ENCODE measurements around the gene TENM4.

DNA sequence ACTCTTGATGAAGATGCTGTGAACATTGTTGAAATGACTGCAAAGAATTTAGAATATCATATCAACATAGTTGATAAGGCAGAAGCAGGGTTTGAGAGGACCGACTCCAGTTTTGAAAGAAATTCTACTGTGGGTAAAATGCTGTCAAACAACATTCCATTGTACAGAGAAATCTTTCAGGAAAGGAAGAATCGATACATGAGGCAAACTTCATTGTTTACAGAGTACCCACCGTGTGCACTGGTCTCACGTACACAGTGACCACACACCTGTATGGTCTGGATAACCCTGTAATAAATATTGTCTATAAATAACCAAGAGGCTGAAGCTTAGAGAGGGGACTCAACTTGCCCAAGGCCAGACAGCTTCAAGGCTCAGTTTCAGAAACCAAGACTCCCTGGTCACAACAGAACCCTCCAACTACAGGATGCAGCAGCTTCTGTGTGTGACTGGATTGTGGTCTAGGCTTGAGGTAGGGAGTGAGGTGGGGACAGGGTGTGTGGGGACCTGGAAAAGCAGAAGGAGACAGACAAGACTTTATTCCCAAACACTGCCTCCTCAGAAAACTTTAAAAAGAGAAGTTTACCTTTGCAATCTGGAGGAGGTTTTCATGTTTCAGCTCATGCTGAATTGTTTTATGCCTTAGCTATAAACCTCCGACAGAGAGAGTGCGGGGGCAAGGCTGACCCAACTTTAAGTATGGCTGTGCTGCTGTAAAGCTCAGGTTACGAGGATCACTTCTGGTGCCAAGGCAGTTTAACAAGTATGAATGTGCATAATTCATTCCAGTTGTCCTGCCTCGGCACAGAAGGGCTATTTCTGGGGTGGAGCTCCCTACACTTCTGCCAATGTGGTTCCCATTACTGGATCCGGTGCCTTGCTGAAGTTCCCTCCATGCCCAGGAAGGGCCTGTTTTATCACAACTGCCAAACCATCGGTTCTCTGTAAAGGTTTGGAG, 493.6 kb downstream of the TENM4 start:
- TF ChIP-seq, protein P1, sequence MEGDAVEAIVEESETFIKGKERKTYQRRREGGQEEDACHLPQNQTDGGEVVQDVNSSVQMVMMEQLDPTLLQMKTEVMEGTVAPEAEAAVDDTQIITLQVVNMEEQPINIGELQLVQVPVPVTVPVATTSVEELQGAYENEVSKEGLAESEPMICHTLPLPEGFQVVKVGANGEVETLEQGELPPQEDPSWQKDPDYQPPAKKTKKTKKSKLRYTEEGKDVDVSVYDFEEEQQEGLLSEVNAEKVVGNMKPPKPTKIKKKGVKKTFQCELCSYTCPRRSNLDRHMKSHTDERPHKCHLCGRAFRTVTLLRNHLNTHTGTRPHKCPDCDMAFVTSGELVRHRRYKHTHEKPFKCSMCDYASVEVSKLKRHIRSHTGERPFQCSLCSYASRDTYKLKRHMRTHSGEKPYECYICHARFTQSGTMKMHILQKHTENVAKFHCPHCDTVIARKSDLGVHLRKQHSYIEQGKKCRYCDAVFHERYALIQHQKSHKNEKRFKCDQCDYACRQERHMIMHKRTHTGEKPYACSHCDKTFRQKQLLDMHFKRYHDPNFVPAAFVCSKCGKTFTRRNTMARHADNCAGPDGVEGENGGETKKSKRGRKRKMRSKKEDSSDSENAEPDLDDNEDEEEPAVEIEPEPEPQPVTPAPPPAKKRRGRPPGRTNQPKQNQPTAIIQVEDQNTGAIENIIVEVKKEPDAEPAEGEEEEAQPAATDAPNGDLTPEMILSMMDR (IDR thresholded peaks at IDR 0.05) = no peak
- TF ChIP-seq EZH2phosphoT487 (IDR thresholded peaks at IDR 0.05) = no peak

All from neural progenitor cell (in vitro differentiated cells).